Neural cell (in vitro differentiated cells): ENCODE results near the gene TAS1R2. TPM values are rescaled to one million over a fixed set of nuclear protein-coding genes. Genes with fewer than 3 reads are reported as not detected.

Experiments used
- H2AFZ ChIP-seq: fragments of 200-600, 300-800 bp; sonication (generic), shearing (Covaris generic); 2 replicates; pipeline ENCODE4 v1.6.0; 2014; ENCODE audit warnings: low read depth, mild to moderate bottlenecking, antibody characterized with exemption, low read length, moderate library complexity
- H3F3A ChIP-seq: fragments of 200-600 bp; shearing (Covaris generic); 2 replicates; pipeline ENCODE4 v1.6.1; 2016; ENCODE audit warnings: mild to moderate bottlenecking, moderate library complexity, mixed read lengths, antibody characterized with exemption, low read length; ENCODE audit not compliant: insufficient read depth, poor library complexity, severe bottlenecking
- H3K27ac ChIP-seq: fragments of 200-600, 300-800 bp; sonication (generic), shearing (Covaris generic); 2 replicates; pipeline ENCODE4 v1.5.1; 2014; ENCODE audit warnings: mild to moderate bottlenecking, low read length, moderate library complexity
- H3K27me3 ChIP-seq: fragments of 300-800, 200-600 bp; sonication (generic), shearing (Covaris generic); 2 replicates; pipeline ENCODE4 v1.6.0; 2014; ENCODE audit warnings: mild to moderate bottlenecking, low read depth, low read length, moderate library complexity; ENCODE audit not compliant: insufficient read depth
- H3K36me3 ChIP-seq: fragments of 300-800, 200-600 bp; sonication (generic), shearing (Covaris generic); 2 replicates; pipeline ENCODE4 v1.5.1; 2014; ENCODE audit warnings: mild to moderate bottlenecking, antibody characterized with exemption, low read length, moderate library complexity; ENCODE audit not compliant: insufficient read depth
- H3K4me2 ChIP-seq: fragments of 300-800, 200-600 bp; sonication (generic), shearing (Covaris generic); 2 replicates; pipeline ENCODE4 v1.6.0; 2014; ENCODE audit warnings: mild to moderate bottlenecking, low read length
- H3K4me3 ChIP-seq: fragments of 300-800, 200-600 bp; sonication (generic), shearing (Covaris generic); 2 replicates; pipeline ENCODE4 v1.5.1; 2014; ENCODE audit warnings: mild to moderate bottlenecking, low read length, moderate library complexity
- H3K79me2 ChIP-seq: fragments of 200-600 bp; shearing (Covaris generic); replicated peaks from 2 replicates; pipeline ENCODE4 v1.6.0; 2014; ENCODE audit warnings: mild to moderate bottlenecking, low read length, moderate library complexity; ENCODE audit not compliant: insufficient read depth
- H3K9ac ChIP-seq: fragments of 300-800, 200-600 bp; sonication (generic), shearing (Covaris generic); 2 replicates; pipeline ENCODE4 v1.6.1; 2016; ENCODE audit warnings: mild to moderate bottlenecking, low read length, mixed read lengths
- H3K9me2 ChIP-seq: fragments of 200-600 bp; shearing (Covaris generic); 2 replicates; pipeline ENCODE4 v1.6.1; 2016; ENCODE audit warnings: mild to moderate bottlenecking, low read length, mixed read lengths; ENCODE audit not compliant: insufficient read depth
- H3K9me3 ChIP-seq: fragments of 200-600, 300-800 bp; sonication (generic), shearing (Covaris generic); 2 replicates; pipeline ENCODE4 v1.6.1; 2016; ENCODE audit warnings: mild to moderate bottlenecking, mixed run types, low read length, moderate library complexity, mixed read lengths
- H4K20me1 ChIP-seq: fragments of 200-600 bp; shearing (Covaris generic); 2 replicates; pipeline ENCODE4 v1.6.1; 2016; ENCODE audit warnings: mild to moderate bottlenecking, mixed run types; ENCODE audit not compliant: insufficient read depth
- EP300 ChIP-seq: fragments of 450-650 bp; conservative IDR thresholded peaks from 2 replicates; pipeline ENCODE4 v1.6.1; 2014; ENCODE audit warnings: antibody characterized with exemption, mild to moderate bottlenecking, moderate library complexity; ENCODE audit not compliant: poor library complexity, severe bottlenecking
- EZH2 ChIP-seq: fragments of 200-600, 300-800 bp; shearing (Covaris generic), sonication (generic); IDR thresholded peaks from 2 replicates; pipeline ENCODE4 v1.6.1; 2014; ENCODE audit warnings: antibody characterized with exemption, low read length, borderline replicate concordance, mild to moderate bottlenecking; ENCODE audit not compliant: insufficient read depth, poor library complexity, severe bottlenecking
- MXI1 ChIP-seq: fragments of 450-650 bp; conservative IDR thresholded peaks from 2 replicates; pipeline ENCODE4 v1.6.1; 2014; ENCODE audit warnings: antibody characterized with exemption, mild to moderate bottlenecking; ENCODE audit not compliant: poor library complexity, severe bottlenecking
- RAD21 ChIP-seq: fragments of 450-650 bp; conservative IDR thresholded peaks from 2 replicates; pipeline ENCODE4 v1.6.1; 2014; ENCODE audit warnings: antibody characterized with exemption, mild to moderate bottlenecking, moderate library complexity
- SMC3 ChIP-seq: fragments of 450-650 bp; conservative IDR thresholded peaks from 2 replicates; pipeline ENCODE4 v1.6.1; 2014; ENCODE audit warnings: antibody characterized with exemption, mild to moderate bottlenecking, moderate library complexity; ENCODE audit not compliant: poor library complexity
- TAF1 ChIP-seq: IDR thresholded peaks from 2 replicates; pipeline ENCODE4 v1.6.1; 2012; ENCODE audit warnings: low read depth
- polyA plus RNA-seq: library from polyadenylated mRNA; depleted of rRNA; stranded (reverse); fragments of >200 nt; gene quantifications from 2 replicates; pipeline ENCODE4 v1.2.3, GENCODE V29; 2014
- TF ChIP-seq, protein P1 (sequence below): fragments of 450-650 bp; IDR thresholded peaks from 2 replicates; pipeline ENCODE4 v1.5.1; 2014; ENCODE audit warnings: antibody characterized with exemption, mild to moderate bottlenecking, moderate library complexity; ENCODE audit not compliant: poor library complexity, severe bottlenecking
- TF ChIP-seq, protein P2 (sequence below): IDR thresholded peaks from 2 replicates; pipeline ENCODE4 v1.6.1; 2012; ENCODE audit warnings: borderline replicate concordance

The TAS1R2 gene
- polyA plus RNA-seq, 1 donor from 2014 or later = not detected

DNA sequence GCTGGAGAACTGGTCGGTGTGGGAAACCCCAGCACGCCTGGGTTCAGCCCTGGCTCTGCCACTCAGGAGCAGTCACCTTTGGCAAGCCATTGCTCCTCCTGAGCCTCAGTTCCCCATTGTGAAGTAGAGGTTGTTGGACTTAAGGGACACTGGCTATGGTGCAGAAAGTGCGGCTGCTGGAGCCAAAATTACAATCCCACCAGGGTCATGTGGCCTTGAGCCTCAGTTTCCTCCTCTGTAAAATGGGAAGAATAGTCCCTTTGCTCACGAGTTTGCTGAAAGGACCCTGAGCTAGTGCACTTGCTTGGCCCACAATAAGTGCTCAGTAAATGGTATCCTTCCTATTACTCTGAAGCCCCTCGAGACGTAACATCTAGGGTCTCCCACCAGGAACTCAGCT, 14.6 kb upstream of the TAS1R2 start:
- Histone ChIP-seq H3K27ac (no peak overlapping the region), H4K20me1 (no peaks in the 10 kb centered on the region), H2AFZ (no peak overlapping the region), H3K79me2 (no peaks in the 10 kb centered on the region), H3K4me3 (no peak overlapping the region), H3K9me3 (no peaks in the 10 kb centered on the region), H3K27me3 (no peaks in the 10 kb centered on the region), H3K36me3 (no peaks in the 10 kb centered on the region), H3K9ac (no peak overlapping the region), H3K4me2 (no peak overlapping the region), H3F3A (no peaks in the 10 kb centered on the region), H3K9me2 (no peaks in the 10 kb centered on the region)
- TF ChIP-seq EP300 = no peak
- no peak for TF ChIP-seq EZH2
- TF ChIP-seq SMC3 = no peak

DNA sequence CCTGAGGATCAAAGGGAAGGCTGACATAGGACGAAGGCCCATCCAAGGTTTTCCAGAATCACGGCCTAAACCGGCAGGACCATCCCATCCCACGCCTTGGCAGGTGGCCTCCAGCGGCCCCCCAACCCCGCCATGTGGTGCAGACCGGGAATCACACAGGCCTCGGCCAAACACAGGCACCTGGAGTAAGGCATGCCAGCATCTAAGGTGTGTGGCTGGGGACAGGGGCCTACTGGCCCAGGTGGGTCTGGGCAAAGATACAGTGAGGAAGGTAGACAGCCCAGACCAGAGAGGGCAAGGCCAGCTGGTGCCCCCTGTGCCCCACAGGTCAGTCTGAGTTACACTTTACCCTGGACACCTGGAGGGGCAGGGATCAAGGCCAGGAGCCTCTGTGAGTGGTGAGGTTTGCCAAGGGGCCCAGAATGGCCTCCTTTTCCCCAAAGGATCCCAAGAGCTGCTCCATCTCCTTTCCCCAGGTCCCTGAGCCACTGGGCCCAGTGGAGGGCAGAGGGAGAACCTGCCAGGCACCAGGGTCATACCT, 12.7 kb upstream of the TAS1R2 start:
- no peak overlapping the region for H3K4me2 ChIP-seq
- no peaks in the 10 kb centered on the region for H3K36me3 ChIP-seq
- no peaks in the 10 kb centered on the region for H3K9me2 ChIP-seq
- no peaks in the 10 kb centered on the region for H3K9me3 ChIP-seq
- H3K9ac ChIP-seq = no peak overlapping the region
- H2AFZ ChIP-seq = no peak overlapping the region
- H3K4me3 ChIP-seq = no peak overlapping the region
- no peaks in the 10 kb centered on the region for H4K20me1 ChIP-seq
- H3F3A ChIP-seq = no peaks in the 10 kb centered on the region
- TF ChIP-seq EZH2 (no peak), RAD21 (no peak), SMC3 (no peak), MXI1 (no peak), TAF1 (no peak), EP300 (no peak)
- TF ChIP-seq, protein P1, sequence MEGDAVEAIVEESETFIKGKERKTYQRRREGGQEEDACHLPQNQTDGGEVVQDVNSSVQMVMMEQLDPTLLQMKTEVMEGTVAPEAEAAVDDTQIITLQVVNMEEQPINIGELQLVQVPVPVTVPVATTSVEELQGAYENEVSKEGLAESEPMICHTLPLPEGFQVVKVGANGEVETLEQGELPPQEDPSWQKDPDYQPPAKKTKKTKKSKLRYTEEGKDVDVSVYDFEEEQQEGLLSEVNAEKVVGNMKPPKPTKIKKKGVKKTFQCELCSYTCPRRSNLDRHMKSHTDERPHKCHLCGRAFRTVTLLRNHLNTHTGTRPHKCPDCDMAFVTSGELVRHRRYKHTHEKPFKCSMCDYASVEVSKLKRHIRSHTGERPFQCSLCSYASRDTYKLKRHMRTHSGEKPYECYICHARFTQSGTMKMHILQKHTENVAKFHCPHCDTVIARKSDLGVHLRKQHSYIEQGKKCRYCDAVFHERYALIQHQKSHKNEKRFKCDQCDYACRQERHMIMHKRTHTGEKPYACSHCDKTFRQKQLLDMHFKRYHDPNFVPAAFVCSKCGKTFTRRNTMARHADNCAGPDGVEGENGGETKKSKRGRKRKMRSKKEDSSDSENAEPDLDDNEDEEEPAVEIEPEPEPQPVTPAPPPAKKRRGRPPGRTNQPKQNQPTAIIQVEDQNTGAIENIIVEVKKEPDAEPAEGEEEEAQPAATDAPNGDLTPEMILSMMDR = no peak
- TF ChIP-seq, protein P2, sequence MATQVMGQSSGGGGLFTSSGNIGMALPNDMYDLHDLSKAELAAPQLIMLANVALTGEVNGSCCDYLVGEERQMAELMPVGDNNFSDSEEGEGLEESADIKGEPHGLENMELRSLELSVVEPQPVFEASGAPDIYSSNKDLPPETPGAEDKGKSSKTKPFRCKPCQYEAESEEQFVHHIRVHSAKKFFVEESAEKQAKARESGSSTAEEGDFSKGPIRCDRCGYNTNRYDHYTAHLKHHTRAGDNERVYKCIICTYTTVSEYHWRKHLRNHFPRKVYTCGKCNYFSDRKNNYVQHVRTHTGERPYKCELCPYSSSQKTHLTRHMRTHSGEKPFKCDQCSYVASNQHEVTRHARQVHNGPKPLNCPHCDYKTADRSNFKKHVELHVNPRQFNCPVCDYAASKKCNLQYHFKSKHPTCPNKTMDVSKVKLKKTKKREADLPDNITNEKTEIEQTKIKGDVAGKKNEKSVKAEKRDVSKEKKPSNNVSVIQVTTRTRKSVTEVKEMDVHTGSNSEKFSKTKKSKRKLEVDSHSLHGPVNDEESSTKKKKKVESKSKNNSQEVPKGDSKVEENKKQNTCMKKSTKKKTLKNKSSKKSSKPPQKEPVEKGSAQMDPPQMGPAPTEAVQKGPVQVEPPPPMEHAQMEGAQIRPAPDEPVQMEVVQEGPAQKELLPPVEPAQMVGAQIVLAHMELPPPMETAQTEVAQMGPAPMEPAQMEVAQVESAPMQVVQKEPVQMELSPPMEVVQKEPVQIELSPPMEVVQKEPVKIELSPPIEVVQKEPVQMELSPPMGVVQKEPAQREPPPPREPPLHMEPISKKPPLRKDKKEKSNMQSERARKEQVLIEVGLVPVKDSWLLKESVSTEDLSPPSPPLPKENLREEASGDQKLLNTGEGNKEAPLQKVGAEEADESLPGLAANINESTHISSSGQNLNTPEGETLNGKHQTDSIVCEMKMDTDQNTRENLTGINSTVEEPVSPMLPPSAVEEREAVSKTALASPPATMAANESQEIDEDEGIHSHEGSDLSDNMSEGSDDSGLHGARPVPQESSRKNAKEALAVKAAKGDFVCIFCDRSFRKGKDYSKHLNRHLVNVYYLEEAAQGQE = no peak
- no peaks in the 10 kb centered on the region for H3K79me2 ChIP-seq
- H3K27ac ChIP-seq = no peak overlapping the region
- no peaks in the 10 kb centered on the region for H3K27me3 ChIP-seq
